Large intestine (tissue), 1 donor: Measurements from ENCODE around the gene PLEKHG5. TPM values are rescaled to one million over a fixed set of nuclear protein-coding genes. Genes with fewer than 3 reads are reported as not detected.

ENCODE experiments used
- polyA plus RNA-seq: library from polyadenylated mRNA; unstranded; fragments of 120-200 nt; gene quantifications from one replicate; pipeline ENCODE4 v1.2.1, GENCODE V29; 2013

PLEKHG5 gene
- polyA plus RNA-seq, 1 donor: 17.2 TPM

Other genes with a start within 250 kb of the PLEKHG5 start
- not detected for gene HES3, start 247.5 kb downstream of the PLEKHG5 start, polyA plus RNA-seq
- gene GPR153, start 230.6 kb downstream of the PLEKHG5 start, polyA plus RNA-seq: 19.0 TPM
- 28.8 TPM for gene ACOT7, start 97.9 kb downstream of the PLEKHG5 start, polyA plus RNA-seq
- gene HES2, start 71.7 kb downstream of the PLEKHG5 start, polyA plus RNA-seq: 0.75 TPM
- 256 TPM for gene ESPN, start 66.9 kb downstream of the PLEKHG5 start, polyA plus RNA-seq
- 55.2 TPM for gene TNFRSF25, start 25.5 kb downstream of the PLEKHG5 start, polyA plus RNA-seq
- 12.6 TPM for gene NOL9, start 62.8 kb upstream of the PLEKHG5 start, polyA plus RNA-seq
- 0.27 TPM for gene TAS1R1, start 63.6 kb upstream of the PLEKHG5 start, polyA plus RNA-seq
- gene ZBTB48, start 88.3 kb upstream of the PLEKHG5 start, polyA plus RNA-seq: 38.2 TPM
- gene KLHL21, start 111.2 kb upstream of the PLEKHG5 start, polyA plus RNA-seq: 9.4 TPM
- 15.1 TPM for gene PHF13, start 122.1 kb upstream of the PLEKHG5 start, polyA plus RNA-seq
- 16.2 TPM for gene THAP3, start 133.2 kb upstream of the PLEKHG5 start, polyA plus RNA-seq
- gene DNAJC11, start 210.1 kb upstream of the PLEKHG5 start, polyA plus RNA-seq: 43.6 TPM